ENCODE results near the gene ZNRF3. TPM values are rescaled to one million over a fixed set of nuclear protein-coding genes. Genes with fewer than 3 reads are reported as not detected.
"Not testable (repeated sequence)": the region's sequence is repeated elsewhere in the genome, so short reads cannot be mapped to it uniquely, and the experiment has no call there.

ZNRF3 gene
- total RNA-seq, 1 donor from 2014 or later: 7.9 TPM

DNA sequence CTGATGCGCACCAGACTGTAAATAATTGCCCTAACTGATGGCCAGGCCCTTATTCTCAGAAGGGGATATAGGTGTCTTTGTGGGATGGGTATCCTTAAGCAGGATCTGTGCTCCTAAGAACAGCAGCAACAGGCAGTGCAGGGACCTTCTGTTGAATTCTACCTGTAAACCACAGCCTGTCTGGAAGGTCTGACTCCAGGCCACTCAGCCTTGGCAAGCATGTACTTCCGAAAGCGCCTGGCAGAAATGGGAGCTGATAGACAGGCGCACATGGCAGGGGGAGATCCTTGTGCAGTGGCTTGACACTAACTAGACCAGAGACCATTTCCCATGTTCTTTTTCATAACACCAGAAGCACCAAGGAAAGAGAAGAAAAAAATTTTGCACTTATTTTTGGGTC lies 119.2 kb downstream of the ZNRF3 start:
- Histone ChIP-seq H3K27ac (no peak overlapping the region), H3K9me3 (no peaks in the 10 kb centered on the region), H3K4me3 (no peak overlapping the region), H3K36me3 (no peaks in the 10 kb centered on the region), H3K4me1 (peaks cover 18% of the 10 kb centered on the region), H3K27me3 (no peaks in the 10 kb centered on the region)
- no peak for TF ChIP-seq POLR2A (IDR thresholded peaks at IDR 0.05)
- no peak for TF ChIP-seq POLR2AphosphoS5 (IDR thresholded peaks at IDR 0.05; ENCODE audit: insufficient read depth in 1 of 2, low read depth in 1 of 2)
- TF ChIP-seq, protein P1, sequence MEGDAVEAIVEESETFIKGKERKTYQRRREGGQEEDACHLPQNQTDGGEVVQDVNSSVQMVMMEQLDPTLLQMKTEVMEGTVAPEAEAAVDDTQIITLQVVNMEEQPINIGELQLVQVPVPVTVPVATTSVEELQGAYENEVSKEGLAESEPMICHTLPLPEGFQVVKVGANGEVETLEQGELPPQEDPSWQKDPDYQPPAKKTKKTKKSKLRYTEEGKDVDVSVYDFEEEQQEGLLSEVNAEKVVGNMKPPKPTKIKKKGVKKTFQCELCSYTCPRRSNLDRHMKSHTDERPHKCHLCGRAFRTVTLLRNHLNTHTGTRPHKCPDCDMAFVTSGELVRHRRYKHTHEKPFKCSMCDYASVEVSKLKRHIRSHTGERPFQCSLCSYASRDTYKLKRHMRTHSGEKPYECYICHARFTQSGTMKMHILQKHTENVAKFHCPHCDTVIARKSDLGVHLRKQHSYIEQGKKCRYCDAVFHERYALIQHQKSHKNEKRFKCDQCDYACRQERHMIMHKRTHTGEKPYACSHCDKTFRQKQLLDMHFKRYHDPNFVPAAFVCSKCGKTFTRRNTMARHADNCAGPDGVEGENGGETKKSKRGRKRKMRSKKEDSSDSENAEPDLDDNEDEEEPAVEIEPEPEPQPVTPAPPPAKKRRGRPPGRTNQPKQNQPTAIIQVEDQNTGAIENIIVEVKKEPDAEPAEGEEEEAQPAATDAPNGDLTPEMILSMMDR (IDR thresholded peaks at IDR 0.05): no peak
- DNase-seq (ENCODE audit: extremely low spot score in 2 of 2): no peak
- intact Hi-C loops (cut with DNase I): no loop called here

DNA sequence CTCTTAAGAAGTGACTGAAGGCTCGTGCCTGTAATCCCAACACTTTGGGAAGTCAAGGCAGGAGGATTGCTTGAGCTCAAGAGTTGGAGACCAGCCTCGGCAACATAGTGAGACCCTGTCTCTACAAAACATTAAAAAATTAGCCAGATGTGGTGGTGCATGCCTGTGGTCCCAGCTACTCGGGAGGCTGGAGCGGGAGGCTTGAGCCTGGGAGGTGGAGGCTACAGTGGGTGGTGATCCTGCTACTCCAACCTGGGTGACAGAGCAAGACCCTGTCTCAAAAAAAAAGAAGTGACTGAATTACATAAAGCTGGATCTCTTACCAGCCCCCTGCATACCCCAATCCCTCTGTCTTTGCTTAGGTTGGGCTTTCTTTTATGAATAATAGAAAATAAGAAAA lies 120.2 kb downstream of the ZNRF3 start:
- no peaks in the 10 kb centered on the region for H3K9me3 ChIP-seq
- DNase-seq (ENCODE audit: extremely low spot score in 2 of 2): no peak
- no peak for TF ChIP-seq POLR2AphosphoS5 (IDR thresholded peaks at IDR 0.05; ENCODE audit: insufficient read depth in 1 of 2, low read depth in 1 of 2)
- TF ChIP-seq, protein P1 (IDR thresholded peaks at IDR 0.05): no peak
- no peak for TF ChIP-seq POLR2A (IDR thresholded peaks at IDR 0.05)
- no peak overlapping the region for H3K4me3 ChIP-seq
- intact Hi-C loops (cut with DNase I): no loop called here
- peaks cover 18% of the 10 kb centered on the region for H3K4me1 ChIP-seq
- no peak overlapping the region for H3K27ac ChIP-seq
- no peaks in the 10 kb centered on the region for H3K36me3 ChIP-seq
- no peaks in the 10 kb centered on the region for H3K27me3 ChIP-seq

DNA sequence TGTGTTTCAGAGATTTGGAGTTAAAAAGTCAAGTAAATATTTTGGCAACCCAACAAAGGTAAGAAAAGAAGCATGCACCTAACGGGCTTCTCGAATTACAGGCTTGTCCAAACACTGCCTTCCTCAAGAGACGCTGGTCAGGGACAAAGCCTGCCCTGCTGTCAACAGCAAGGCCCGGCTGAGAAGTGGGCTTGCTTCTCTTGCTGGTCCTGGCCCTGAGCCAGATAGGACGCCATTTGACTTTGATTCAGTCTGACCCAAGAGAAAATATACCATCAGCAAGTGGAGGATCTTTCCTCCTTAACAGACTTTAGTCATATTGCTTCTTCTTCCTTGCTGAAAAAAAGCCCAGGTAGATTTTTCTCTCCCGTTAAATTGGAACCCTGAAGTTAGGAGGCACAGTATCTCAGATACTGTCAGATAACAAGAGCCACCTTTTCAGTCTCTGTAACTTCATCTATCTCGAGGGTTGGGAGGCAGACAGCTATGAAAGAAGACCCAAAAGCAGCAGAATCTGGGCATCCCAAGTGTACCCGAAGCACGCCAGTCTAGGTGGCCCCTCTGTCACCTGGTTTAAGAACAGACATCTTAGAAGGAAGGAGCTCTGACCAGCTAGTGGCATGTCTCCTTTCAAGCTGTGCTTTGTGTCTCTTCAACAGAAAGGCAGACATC lies 120.7 kb downstream of the ZNRF3 start:
- H3K27me3 ChIP-seq: no peaks in the 10 kb centered on the region
- TF ChIP-seq POLR2A (IDR thresholded peaks at IDR 0.05) (no peak), POLR2AphosphoS5 (IDR thresholded peaks at IDR 0.05; ENCODE audit: insufficient read depth in 1 of 2, low read depth in 1 of 2) (no peak)
- no peak overlapping the region for H3K4me3 ChIP-seq
- H3K4me1 ChIP-seq: peaks cover 18% of the 10 kb centered on the region
- DNase-seq (ENCODE audit: extremely low spot score in 2 of 2): no peak
- no peak overlapping the region for H3K27ac ChIP-seq
- no peaks in the 10 kb centered on the region for H3K9me3 ChIP-seq
- H3K36me3 ChIP-seq: no peaks in the 10 kb centered on the region
- intact Hi-C loops (cut with DNase I): no loop called here

DNA sequence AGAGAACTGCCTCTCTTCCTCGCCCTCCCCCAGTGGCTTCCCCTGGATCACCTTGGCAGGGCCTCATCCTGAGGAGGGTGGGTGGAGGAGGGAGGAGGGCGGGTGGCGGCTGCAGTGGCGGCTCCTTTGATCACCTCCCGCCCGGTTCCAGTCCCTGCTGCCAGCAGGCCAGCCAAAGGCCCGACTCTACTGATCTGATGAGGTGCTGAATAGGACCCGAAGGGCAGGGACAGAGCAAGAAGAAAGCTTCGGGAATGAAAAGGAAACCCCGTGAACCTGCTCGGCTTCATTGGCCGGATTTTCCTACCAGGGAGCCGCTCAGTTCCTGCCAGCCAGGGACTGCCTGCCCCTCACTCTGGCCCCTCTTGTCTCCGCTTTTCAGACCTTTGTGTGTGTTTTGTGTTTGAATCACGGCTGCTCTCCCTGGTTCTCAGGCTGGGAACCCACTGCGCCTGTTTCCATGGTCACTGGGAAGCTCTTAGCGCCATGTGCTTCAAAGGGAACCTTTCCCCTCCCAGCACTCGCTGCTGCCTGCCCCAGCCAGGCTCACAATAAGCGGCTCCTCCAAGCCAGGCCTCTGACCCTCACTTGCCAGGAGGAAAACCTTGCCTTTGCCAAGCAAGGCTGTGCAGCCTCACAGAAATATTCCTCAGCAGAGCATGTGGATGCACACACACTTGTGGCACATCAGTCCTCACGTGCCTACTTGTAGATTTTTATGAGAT lies 121.4 kb downstream of the ZNRF3 start:
- no peaks in the 10 kb centered on the region for H3K9me3 ChIP-seq
- peaks cover 18% of the 10 kb centered on the region for H3K4me1 ChIP-seq
- H3K27me3 ChIP-seq: no peaks in the 10 kb centered on the region
- no peak for TF ChIP-seq POLR2A (IDR thresholded peaks at IDR 0.05)
- TF ChIP-seq, protein P1 (IDR thresholded peaks at IDR 0.05): no peak
- no peak for TF ChIP-seq POLR2AphosphoS5 (IDR thresholded peaks at IDR 0.05; ENCODE audit: insufficient read depth in 1 of 2, low read depth in 1 of 2)
- no peak overlapping the region for H3K4me3 ChIP-seq
- no peak for DNase-seq (ENCODE audit: extremely low spot score in 2 of 2)
- intact Hi-C loops (cut with DNase I): no loop called here
- no peak overlapping the region for H3K27ac ChIP-seq
- H3K36me3 ChIP-seq: no peaks in the 10 kb centered on the region

DNA sequence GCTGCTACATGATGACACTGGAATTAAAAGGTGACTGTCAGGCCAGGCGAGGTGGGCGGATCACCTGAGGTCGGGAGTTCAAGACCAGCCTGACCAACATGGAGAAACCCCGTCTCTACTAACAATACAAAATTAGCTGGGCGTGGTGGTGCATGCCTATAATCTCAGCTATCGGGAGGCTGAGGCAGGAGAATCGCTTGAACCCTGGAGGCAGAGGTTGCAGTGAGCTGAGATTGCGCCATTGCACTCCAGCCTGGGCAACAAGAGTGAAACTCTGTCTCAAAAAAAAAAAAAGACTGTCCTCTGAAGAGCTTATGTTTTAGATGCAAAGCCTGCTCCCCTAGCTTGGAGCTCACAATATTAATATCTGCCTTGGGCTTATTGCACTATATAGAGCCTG lies 122.4 kb downstream of the ZNRF3 start:
- H3K4me1 ChIP-seq: peaks cover 18% of the 10 kb centered on the region
- H3K4me3 ChIP-seq; H3K36me3 ChIP-seq; H3K9me3 ChIP-seq; H3K27me3 ChIP-seq; intact Hi-C loops (cut with DNase I); DNase-seq (ENCODE audit: extremely low spot score in 2 of 2); H3K27ac ChIP-seq: not testable (repeated sequence)

DNA sequence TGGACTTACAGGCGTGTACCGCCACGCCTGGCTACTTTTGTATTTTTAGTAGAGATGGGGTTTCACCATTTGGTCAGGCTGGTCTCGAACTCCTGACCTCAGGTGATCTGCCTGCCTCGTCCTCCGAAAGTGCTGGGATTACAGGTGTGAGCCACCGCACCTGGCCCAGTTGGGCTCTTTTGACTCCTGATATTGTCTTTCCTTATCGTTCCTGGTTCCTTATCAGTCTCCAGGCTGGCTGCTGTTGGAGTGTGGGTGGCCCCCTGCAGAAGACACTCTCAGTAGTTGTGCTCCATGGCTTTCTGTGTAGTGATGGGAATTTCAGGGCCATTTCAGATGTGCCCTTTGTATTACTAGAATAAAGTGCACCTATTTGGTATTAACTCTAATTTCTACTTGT lies 123.0 kb downstream of the ZNRF3 start:
- no peak for DNase-seq (ENCODE audit: extremely low spot score in 2 of 2)
- H3K27ac ChIP-seq: no peak overlapping the region
- no peaks in the 10 kb centered on the region for H3K9me3 ChIP-seq
- peaks cover 18% of the 10 kb centered on the region for H3K4me1 ChIP-seq
- no peak for TF ChIP-seq POLR2AphosphoS5 (IDR thresholded peaks at IDR 0.05; ENCODE audit: insufficient read depth in 1 of 2, low read depth in 1 of 2)
- no peaks in the 10 kb centered on the region for H3K36me3 ChIP-seq
- intact Hi-C loops (cut with DNase I): no loop called here
- no peak overlapping the region for H3K4me3 ChIP-seq
- H3K27me3 ChIP-seq: no peaks in the 10 kb centered on the region
